GM18502 (cell line): ENCODE data around the gene NAA20.

Source experiments
- ATAC-seq: cut with Tn5 transposase; IDR thresholded peaks from one replicate; pipeline ENCODE4 v1.9.1; 2021; ENCODE audit warnings: mild to moderate bottlenecking; ENCODE audit not compliant: unreplicated experiment, poor library complexity

The NAA20 gene

DNA sequence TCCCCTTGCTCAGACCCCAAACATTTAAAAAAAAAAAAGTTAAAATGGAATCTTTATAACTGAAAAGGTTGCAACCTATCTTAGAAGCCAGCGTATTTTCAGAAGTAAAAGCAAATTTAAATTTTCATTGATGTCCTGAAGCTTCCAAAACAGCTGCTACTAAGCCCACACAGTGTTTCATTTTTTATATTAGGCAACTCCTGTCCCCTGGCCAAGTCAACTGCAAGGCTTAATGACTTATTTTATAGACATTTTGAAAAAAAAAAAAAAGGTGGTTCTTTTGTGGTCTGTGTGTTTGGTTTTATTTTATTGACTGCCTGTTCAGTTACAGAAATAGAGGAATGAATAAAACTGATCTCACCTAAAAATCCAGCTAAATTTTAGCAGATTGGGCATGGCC is 48.2 kb downstream of the NAA20 start:
- ATAC-seq, result no peak

DNA sequence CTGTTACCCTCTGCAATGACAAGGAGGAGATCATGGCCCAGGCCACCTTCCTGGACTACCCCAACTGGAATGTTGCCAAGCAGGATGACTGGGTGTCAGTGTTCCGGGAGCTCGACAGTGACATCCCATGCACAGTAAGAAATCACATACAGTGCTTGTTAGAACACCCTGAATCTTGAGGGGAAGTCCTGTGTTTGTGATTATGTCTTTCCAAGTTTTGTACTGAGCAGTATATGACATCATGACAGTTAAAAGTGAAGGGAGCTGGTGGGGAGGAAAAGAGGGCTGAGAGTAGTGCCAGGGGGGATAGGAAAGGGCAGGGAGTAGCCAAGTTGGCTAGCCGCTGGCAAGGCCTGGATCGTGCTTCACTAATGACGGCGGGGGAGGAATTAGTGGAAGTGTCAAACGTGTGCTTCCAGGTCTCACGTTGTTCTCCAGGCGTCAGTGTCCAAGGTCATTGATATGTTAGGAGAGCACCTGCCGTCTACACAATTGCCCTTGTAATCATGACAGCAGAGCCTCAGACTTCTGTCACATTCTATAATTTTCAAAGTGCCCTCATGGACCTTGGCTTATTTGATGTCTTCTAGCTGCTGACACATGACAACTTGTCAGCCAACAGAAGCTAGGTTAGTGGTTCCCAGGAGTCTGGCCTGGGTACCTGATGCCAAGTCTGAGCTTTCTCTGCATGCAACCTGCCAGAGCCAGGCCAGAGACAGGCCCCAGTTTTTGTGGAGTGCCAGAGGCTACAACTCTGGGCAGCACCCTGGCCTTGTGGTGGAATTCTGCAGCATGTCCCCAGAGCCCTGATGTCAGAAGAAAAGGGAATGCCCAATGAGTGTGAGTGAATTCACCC is 53.9 kb downstream of the NAA20 start:
- no peak for ATAC-seq

DNA sequence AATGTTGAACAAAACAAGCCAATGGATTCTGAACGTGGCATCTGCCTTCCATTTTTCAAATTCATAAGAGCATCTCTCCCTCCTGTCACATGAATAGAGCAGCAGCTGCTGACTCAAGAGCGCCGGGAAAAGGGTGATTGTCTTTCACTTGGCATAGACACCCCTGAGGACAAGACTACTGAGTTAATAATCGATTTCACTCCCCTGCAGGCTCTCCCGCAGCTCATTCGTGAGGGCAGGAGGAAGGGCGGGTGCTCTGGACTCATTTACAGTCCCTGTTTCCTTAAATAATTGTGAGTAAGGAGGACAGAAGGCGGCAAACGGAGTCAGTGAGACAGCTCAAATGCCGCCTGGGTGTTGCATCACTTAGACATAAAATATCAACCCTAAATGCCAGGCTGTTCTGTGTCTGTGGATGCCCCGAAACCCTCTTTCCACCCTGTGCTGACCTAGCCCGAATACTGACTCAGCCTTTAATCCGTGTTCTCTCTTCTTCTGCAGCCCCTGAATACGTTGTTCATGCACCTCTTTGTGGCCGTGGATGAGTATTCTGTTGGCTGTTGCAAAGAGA is 56.7 kb downstream of the NAA20 start:
- ATAC-seq, result no peak

DNA sequence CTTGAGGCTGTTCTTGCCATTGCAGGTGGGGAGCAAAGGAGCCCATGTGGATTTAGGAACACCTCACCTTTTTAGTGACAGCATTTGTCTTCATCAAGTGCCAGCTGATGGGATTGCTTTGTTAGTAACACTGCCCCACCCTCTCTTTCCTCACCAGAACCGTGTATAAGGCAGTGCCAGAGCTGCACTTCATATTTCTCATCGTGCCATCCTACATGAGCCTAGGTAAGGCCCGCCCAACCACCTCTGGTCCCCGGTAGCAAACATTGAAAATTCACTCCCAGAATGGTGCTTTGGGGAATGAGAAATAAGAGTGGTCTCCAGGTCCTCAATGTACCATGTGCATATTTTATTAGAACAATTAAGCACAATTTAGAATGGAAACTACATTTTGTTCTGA is 57.9 kb downstream of the NAA20 start:
- ATAC-seq, result no peak

DNA sequence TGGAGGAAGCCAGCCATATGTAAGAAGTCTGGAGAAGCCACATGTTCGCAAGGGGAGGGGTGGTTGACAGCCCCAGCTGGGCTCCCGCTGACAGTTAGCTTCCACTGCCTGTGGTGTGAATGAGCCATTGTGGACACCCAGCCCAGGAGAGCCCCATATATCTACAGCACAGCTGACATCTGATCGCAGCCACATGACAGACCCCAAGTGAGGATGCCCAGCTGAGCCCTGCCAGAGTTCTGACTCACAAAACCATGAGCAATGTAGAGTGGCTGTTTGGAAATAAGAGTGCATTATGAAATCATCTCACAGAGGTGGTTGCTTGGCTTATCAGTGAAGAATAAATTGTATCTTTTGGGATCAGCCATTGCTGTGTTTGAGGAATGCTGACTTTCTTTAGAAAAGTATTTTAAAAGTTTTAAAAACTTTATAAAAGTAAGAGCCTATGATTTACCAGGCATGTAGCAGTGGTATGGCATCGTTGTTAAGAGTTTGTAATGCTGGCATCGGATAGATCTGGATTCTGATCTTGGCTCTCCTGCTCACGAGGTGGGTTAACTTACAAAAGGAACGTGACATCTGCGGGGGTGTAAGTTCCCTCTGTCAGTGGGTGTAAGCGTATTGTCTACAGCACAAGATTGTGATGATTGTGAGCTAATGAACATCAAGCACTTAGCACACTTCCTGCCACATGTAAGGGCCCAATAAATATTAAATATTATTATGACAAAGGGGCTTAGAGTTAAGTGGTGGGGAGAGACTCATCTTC is 59.3 kb downstream of the NAA20 start:
- no peak for ATAC-seq

DNA sequence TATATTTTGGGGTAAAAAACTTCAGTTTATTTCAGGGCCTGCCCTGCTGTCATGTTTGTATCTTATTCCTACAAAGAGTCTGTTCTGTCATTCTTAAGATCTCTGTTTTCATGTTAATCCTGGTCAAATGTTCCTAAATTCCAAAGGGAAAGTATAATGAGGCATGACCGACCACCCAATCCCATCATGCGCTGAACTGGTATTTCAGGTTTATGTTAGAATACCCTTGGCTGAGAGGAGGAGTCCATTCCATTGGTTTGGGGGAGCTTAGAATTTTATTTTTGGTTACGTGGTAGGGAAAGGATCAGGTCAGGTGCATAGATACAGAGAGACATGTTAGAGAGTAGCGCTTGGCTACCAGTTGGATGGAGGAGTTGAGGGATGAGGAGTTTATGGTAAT is 60.9 kb downstream of the NAA20 start:
- ATAC-seq, result no peak

DNA sequence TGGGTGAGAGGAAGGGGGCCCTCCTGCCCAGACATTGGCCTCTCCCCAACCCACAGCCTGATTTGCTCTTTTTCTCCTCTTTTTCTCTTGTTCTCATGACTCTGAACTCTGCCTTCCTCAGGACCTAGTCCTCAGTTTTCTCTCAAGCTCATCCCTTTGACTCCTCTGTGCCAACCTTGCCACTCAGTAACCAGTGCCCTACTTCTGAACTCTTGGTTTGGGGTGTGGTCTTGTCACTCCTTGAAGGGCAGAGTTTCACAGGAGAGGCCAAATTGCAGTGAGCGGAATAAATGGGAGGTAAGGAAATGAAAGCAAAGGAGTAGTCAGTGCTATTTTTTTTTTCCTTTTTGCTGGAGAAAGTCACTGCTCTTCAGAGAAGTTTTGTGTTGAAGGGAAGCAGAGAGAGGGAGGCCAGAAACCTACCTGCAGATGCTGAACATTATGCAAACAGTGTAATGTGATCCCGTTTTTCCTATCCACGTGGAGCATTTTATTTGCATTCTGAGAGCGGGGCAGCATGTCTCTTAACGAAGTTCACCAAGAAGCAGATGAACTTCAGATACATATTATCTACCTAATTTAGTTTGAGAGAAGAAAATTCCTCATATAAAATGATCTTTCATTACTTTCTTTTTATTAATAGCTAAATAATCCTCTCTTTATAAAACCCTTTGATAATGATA is 62.1 kb downstream of the NAA20 start:
- ATAC-seq, result no peak
